Measurements from ENCODE around the gene RRAS. TPM values are rescaled to one million over a fixed set of nuclear protein-coding genes. Genes with fewer than 3 reads are reported as not detected.
A peak's percentile ranks its signal among the peaks of the same experiment; 100 is the strongest.

Gene RRAS
- total RNA-seq, 1 donor from 2014 or later, result 3.9 TPM

GRCh38 chr19:49609499-49610092, 30.3 kb downstream of the RRAS start:
- Mint-ChIP-seq H3K36me3 (ENCODE audit: insufficient read depth) (peaks cover 12% of the 10 kb centered on the region), H3K27me3 (no peaks in the 10 kb centered on the region), H3K4me1 (ENCODE audit: low read depth) (no peaks in the 10 kb centered on the region), H3K27ac (peak overlapping the region; percentile 56), H3K9me3 (ENCODE audit: low read depth) (no peaks in the 10 kb centered on the region), H3K4me3 (ENCODE audit: low read depth) (no peak overlapping the region)
- TF ChIP-seq CTCF (IDR thresholded peaks at IDR 0.05; ENCODE audit: unreplicated experiment), result no peak
- no peak for DNase-seq (ENCODE audit: low spot score, unreplicated experiment)

GRCh38 chr19:49605605-49606004, 34.3 kb downstream of the RRAS start:
- Mint-ChIP-seq H3K4me3 (ENCODE audit: low read depth) (no peak overlapping the region), H3K4me1 (ENCODE audit: low read depth) (no peaks in the 10 kb centered on the region), H3K27ac (no peak overlapping the region), H3K36me3 (ENCODE audit: insufficient read depth) (peaks cover 22% of the 10 kb centered on the region), H3K27me3 (no peaks in the 10 kb centered on the region), H3K9me3 (ENCODE audit: low read depth) (no peaks in the 10 kb centered on the region)
- no peak for DNase-seq (ENCODE audit: low spot score, unreplicated experiment)
- TF ChIP-seq CTCF (IDR thresholded peaks at IDR 0.05; ENCODE audit: unreplicated experiment), result no peak

- peaks cover 24% of the 10 kb centered on the region for H3K36me3 Mint-ChIP-seq (ENCODE audit: insufficient read depth)
- no peak for TF ChIP-seq CTCF (IDR thresholded peaks at IDR 0.05; ENCODE audit: unreplicated experiment)
- H3K27ac Mint-ChIP-seq, result peak overlapping the region; percentile 64
- H3K9me3 Mint-ChIP-seq (ENCODE audit: low read depth), result no peaks in the 10 kb centered on the region
- H3K4me3 Mint-ChIP-seq (ENCODE audit: low read depth), result no peak overlapping the region
- no peak for DNase-seq (ENCODE audit: low spot score, unreplicated experiment)
- no peaks in the 10 kb centered on the region for H3K27me3 Mint-ChIP-seq
- H3K4me1 Mint-ChIP-seq (ENCODE audit: low read depth), result no peaks in the 10 kb centered on the region
These were observed 37.1 kb downstream of the RRAS start for GRCh38 chr19:49602806-49603205.

- Mint-ChIP-seq H3K36me3 (ENCODE audit: insufficient read depth) (peaks cover 21% of the 10 kb centered on the region), H3K4me1 (ENCODE audit: low read depth) (no peaks in the 10 kb centered on the region), H3K9me3 (ENCODE audit: low read depth) (no peaks in the 10 kb centered on the region), H3K27me3 (no peaks in the 10 kb centered on the region), H3K27ac (no peak overlapping the region), H3K4me3 (ENCODE audit: low read depth) (no peak overlapping the region)
- TF ChIP-seq CTCF (IDR thresholded peaks at IDR 0.05; ENCODE audit: unreplicated experiment), result no peak
- no peak for DNase-seq (ENCODE audit: low spot score, unreplicated experiment)
These were observed 38.4 kb downstream of the RRAS start for GRCh38 chr19:49601482-49602038.

- no peaks in the 10 kb centered on the region for H3K9me3 Mint-ChIP-seq (ENCODE audit: low read depth)
- H3K36me3 Mint-ChIP-seq (ENCODE audit: insufficient read depth), result peaks cover 18% of the 10 kb centered on the region
- DNase-seq (ENCODE audit: low spot score, unreplicated experiment), result no peak
- no peak for TF ChIP-seq CTCF (IDR thresholded peaks at IDR 0.05; ENCODE audit: unreplicated experiment)
- no peak overlapping the region for H3K27ac Mint-ChIP-seq
- H3K27me3 Mint-ChIP-seq, result no peaks in the 10 kb centered on the region
- peaks cover under 1% of the 10 kb centered on the region for H3K4me1 Mint-ChIP-seq (ENCODE audit: low read depth)
- no peak overlapping the region for H3K4me3 Mint-ChIP-seq (ENCODE audit: low read depth)
These were observed 40.3 kb downstream of the RRAS start for GRCh38 chr19:49599378-49600295.
